GM12874 (cell line): ENCODE data around the gene SLC16A8.

ENCODE experiments used
- CTCF ChIP-seq: IDR thresholded peaks from 2 replicates; pipeline ENCODE4 v1.5.1; 2011; ENCODE audit warnings: low read depth, mild to moderate bottlenecking, control low read depth, low read length, moderate library complexity; ENCODE audit not compliant: insufficient read depth

Gene SLC16A8

DNA sequence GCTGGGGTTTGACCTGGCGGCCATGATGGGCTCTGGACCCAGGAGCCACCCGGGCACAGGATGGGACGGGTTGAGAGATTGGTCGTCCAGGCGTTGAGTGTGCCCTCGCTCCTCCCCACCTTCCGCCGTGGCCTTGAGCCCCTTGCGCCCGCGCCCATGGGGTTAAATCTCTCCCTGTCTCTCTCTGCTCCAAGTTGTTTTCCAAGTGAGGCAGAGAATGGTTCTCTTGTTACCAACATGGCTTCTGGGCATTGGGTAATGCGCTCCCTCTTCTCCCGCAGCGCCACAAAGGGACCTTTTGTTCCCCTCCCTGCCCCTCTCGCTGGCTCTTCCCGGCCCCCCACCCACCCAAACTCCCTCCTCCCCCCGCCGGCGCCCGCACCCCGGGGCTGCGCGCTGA lies 45.6 kb downstream of the SLC16A8 start:
- TF ChIP-seq CTCF, result no peak

DNA sequence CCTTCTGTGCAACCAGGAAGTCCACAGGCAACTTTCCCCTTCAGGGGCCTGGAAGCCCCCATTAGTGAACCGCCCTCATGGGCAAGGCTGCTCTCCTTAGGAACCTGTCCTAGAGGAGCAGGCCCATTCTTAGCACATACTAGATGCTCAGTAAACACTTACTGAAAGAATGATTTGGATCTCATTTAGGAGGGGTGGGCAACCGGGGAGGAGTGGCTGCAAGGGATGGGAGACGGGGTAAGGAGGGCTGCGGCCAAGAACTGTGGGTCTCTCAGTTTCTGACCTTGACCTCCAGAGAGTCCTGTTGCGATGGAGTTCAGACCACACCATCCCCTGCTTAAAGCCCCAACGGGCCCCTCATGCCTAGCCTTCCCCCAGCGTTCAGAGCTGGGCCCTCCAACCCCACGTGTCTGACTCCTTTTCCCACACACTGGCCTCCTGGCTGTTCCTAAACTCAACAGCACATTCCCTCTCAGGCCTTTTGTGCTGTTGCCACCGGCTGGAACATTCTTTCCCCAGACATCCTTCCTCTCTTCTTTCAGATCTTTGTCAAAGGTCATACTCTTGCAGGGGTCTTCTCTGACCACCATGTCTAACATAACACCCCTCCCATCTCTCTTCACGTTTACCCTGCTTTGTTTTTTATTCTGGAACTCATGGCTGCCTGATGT lies 47.5 kb downstream of the SLC16A8 start:
- no peak for TF ChIP-seq CTCF

DNA sequence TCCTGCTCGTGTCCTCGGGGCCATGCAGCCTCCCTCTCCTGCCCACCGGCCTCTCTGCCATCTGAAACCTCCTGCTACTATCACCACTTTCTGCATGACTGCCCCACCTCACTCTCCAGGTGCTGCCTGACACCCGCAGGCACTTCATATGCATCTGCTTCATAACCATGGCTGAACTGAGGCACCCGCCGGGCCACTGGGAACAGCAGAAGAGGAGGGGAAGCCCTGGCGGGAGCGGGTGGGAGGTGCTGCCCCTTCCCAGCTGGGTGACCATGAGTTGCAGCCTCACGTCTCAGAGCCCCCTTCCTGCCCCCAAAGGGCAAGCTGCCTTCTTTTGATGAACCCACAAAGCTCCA lies 48.5 kb downstream of the SLC16A8 start:
- TF ChIP-seq CTCF, result no peak

DNA sequence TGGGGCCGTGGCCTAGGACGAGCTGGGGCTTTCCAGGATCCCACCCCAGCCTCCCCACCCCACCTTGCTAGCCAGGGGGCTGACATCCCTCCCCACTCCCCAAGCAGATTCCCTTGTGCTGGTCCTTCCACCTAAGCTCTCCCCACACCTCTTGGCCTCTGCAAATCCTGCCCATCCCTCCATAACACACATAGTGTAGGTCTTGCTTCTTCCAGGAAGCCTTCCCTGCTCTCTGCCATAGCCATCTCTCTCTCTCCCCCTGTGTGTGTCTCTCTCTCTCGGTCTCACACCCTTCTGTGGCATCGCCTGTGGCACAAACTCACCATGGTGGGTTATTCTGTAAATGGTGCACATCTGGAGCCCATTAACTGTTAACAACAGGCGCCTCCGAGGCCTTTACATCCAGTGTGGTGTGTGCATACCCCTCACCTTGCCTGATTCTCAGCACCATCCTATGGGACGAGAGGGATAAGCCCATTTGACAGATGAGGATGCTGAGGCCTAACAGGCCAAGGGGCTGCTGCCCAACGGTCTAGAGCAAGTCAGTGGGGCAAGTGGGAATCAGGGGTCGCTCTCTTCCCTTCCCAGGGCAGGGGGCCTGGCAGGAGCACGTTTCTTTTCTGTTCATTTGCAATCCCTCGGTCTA lies 49.0 kb downstream of the SLC16A8 start:
- no peak for TF ChIP-seq CTCF

DNA sequence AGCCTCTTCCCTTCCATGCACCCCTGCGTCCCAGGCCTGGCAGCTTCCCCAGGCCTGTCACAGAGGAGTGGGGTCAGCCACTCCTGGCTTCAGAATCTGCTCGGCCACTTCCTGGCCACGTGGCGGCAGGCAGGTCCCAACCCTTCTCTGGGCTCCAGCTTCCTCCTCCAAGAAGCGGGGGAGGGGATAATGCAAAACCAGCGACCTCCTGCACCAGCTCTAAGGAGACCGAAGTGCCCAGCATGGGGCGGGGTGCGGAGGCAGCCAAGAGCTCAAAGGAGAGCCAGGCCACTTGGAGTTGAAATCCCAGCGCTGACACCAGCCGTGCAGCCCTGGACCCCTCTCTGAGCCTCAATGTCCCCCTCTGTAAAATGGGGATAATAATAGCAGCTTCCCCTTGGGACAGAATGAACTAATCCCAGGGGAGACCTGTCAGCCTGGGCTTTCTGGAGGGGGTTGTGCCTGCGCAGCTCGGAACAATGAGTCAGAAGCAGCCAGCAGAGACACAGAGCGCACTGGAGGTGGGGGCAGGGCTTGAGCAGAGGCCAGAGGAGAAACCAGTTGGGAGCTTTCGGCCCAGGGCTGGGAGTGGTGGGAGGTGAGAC lies 49.6 kb downstream of the SLC16A8 start:
- TF ChIP-seq CTCF, result no peak

DNA sequence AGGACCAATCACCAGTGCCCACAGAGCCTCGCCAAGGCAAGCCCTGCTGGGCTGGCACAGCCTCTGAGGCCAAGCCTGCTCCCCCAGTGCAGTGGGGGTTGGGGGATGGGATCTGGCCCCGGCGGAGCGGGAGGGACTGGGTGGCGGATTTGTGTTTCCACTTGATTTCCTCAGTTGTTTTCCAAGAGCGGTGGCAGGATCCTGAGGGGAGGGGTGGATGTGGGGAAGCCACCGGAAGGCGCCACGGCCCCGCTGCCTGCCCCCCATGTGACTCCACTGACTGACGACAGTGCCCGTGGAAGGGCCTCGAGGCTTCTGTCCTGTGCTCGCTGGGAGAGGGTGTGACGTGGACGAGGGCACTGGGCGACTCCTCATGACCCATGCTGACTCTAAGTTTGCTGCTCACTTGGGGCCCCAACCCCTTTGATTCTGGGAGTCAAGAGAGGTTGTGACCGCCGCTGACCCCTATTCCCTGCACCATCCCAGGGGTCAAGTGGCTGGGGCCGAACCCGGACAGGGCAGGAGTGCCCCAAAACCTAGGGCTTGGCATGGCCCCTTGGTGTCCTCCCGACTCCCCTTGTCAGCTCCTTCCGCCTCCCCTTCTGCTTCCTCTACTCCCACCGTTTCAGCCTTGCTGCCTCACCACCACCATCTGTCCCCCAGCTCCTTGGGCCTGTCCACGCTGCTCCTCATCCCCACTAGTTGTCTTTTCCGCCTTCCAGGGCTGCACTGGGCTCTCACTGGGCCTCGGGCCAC lies 50.3 kb downstream of the SLC16A8 start:
- TF ChIP-seq CTCF, result no peak
